NK-92 treated with Interleukin-12 subunit alpha and Interleukin-12 subunit beta, amount 100 ng/mL, for 24 hours (cell line): Measurements from ENCODE around the gene AKTIP.

ENCODE experiments used
- DNase-seq: peaks from one replicate; lab custom pipeline; 2025; lab: John Stamatoyannopoulos, UW

The AKTIP gene

DNA sequence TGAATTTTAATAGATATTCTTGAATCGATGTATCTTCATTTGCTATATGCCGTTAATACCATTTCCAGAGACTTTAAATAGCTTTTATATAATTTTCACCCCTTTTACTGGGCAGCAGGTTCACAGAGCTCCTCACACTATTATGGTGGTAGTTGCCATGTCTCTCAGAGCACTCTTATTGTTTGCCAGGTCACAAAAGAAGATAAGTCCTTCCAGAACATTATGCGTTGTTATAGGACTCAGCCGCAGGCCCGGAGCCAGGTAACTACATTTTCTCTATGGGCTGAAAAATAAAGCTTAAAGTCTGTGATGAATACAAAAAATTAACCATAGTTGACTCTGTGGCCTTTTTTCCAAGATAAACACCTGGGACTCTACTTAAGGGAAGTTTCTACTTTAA lies 24.0 kb downstream of the AKTIP start:
- no peak for DNase-seq

DNA sequence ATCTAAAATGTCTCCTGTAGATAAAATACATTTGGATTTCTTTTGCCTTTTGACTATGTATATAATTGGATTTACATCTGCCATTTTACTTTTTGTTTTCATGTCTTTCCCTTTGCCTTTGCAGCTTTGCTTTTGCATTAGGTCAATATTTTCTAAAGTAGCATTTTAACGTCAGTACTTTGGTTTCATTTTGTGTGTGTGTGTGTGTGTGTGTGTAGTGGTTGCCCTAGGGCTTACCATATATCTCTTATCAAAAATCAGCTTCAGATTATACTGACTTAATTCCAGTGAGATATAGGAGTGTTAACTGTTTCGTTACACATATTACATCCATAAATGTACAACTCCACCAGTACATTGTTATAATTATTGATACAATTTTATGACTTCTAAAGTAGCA lies 26.1 kb downstream of the AKTIP start:
- no peak for DNase-seq

DNA sequence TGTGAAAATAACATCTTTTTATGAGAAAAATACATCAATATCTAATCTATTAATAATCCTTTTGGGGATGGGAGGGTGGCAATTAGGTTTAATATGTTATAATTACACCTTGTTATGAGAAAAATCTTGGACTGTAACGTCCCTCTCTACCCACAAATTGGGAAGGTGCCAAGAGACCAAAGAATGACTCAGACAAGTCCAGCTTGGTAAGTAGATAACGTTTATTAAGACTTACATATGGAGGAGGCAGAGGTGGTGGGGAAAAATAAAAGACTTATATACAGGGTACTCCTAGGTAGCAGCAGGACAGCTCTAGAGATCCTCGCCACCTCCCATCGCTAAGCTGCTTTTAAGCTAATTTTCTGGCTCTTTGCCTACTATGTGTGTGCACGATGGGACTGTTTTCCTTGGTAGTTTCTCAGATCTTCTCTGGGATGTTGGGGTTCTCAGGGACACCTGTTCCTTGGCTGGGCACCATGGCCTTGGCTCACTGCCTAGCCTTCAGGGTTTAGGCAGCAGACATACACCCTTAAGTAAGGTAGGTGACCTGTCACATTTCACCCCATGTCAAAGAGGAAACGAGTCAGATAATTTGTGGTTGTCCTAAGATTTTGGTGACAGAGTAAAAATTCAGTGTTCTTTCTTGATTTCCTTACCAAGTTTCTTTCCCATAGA lies 37.3 kb downstream of the AKTIP start:
- no peak for DNase-seq

DNA sequence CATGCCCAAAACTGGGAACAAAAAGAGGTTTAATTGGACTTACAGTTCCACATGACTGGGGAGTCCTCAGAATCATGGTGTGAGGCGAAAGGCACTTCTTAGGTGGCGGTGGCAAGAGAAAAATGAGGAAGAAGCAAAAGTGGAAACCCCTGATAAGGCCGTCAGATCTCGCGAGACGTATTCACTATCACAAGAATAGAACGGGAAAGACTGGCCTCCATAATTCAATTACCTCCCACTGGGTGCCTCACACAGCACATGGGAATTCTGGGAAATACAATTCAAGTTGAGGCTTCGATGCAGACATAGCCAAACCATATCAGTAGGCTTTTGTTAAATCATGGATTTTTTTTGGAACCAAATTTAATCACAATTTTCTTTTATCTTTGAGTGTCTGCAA lies 44.4 kb downstream of the AKTIP start:
- DNase-seq, result no peak

DNA sequence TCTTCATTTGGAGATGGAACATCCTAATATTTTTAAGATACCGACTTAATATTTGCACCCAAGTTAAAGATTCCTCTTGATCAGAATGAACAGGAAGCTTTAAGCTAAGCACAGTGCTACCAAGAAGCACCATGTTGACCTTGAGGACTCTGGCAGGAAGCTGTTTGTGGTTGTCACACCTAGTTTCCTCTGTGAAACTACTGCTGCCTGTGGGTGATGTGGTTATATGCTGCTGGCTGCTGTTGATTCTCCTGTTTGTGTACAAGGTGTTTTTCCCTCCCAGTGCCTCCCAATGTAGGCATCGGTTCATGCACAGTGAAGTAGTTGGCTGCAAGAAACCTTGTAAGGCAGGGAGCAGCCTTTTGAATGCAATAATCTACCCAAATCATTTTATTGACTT lies 45.3 kb downstream of the AKTIP start:
- peak; percentile 67 for DNase-seq

DNA sequence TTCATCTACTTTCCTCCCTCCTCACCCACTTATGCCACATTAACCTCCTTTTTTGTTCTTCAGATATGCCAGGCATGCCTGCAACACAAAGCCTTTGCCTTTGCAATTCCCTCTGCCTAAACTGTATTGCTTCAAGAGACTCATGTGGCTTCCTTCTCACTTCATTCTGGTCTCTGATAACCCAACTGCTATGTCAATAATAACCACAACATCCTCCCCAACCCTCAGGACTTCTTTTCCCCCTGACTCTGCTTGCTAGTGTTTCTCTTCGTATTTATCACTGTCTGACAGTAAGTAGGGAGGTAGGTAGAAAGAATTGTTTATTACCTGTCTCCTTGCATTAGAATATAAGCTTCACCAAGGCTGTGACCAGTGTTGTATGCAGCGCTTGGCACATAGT lies 46.4 kb downstream of the AKTIP start:
- peak; percentile 17 for DNase-seq

DNA sequence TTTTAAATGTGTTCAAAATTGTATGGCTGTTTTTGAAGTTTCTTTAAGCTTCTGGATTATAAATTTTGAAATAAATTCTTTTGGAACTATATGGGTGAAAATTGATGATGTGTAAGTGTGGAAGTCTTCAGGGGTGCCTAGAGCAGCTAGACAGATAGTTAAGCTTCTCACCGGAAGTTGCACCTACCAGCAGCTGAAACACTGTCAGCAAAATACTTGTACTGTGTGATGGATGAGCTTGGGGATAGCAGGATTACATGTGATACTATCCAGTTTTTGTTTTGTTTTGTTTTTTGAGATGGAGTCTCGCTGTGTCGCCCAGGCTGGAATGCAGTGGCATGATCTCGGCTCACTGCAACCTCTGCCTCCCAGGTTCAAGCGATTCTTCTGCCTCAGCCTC lies 49.1 kb downstream of the AKTIP start:
- no peak for DNase-seq

DNA sequence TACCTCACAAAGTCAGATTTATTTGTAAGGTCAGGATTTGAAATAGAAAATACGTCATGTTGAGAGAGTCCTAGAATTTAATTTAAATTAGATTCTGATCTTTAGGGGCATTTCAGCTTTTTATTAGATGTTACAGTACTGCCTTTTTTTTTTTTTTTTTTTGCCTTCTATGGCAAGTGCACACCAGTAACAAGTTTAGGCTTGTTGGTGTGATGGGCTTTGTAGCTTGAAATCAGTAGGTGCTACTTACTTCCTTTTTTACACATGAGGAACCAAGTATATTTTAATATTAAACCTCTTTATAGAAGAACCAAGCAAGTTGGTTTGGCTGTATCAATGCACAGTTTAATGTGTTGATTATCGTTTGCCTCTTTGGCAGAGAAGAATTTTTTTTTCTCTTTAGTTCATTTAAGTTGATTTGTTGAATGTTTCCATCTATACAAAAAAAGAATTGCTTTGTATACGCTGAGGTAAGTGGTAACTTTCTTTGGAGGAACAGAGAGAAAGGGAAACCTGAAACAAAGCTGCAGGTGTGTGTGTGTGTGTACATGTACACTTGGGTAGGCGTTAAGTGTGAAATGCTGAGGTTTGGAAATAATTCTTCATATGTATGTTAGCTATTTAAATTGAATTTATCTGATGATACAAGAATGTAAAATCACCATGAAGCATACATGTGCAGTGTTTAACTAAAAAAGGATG lies 53.0 kb downstream of the AKTIP start:
- no peak for DNase-seq

DNA sequence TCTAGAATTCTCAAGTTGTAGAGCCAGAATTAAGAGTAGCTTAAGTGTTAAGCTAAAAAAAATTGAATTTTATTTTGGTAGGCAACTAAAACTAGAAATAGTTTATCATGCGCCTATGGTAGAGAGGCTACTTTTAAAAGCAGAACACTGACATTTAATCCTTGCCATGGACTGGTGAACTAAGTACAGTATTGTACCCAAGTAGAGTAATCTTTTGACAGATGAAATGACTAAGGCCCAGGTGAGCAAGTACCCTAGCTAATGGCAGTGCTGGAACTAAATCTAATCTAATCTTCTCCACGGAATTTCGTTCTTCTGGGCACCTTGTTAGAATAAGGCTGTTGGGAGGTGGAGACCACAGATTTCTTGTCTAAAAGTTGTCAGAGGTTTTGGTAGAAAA lies 56.9 kb downstream of the AKTIP start:
- no peak for DNase-seq

DNA sequence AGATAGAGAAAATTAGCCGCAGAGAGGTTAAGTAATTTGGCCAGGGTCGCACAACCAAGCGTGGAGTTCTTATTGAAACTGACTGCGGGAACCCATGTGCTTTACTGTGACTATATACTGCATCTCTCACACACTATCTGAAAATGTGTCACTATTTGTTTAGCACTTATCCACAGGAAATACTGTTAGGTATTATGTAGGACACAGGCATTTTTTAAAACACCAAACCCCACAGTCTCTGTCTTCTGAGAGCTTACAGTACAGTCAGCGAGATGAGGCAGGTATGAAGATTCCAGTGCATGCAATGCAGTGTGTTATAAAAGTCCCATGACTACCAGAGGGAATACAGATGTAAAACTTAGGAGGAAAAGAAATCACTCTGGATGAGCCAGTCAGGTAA lies 57.5 kb downstream of the AKTIP start:
- no peak for DNase-seq
